Measurements from ENCODE around the gene NRXN2.
"Not testable (repeated sequence)": the region's sequence is repeated elsewhere in the genome, so short reads cannot be mapped to it uniquely, and the experiment has no call there.

The NRXN2 gene

DNA sequence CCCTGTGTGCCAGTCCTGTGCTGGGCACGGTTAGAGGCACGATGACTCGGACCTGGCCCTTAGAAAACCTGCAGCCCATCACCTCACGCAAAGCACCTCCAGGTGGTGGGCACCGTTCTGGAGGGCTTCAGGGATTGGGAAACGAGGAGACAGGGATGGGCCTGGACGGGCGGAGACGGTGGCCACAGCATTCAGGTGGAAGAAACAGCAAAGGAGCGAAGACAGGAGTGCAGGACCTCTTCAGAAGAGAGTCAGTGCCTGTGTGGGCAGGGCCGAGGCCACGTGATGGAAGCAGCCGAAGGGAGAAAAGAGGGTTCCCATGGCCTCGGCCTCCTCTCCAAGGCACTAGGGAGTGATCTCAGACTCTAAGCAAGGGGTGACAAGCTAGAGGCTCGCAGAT is 140.1 kb downstream of the NRXN2 start:
- no peak for DNase-seq

DNA sequence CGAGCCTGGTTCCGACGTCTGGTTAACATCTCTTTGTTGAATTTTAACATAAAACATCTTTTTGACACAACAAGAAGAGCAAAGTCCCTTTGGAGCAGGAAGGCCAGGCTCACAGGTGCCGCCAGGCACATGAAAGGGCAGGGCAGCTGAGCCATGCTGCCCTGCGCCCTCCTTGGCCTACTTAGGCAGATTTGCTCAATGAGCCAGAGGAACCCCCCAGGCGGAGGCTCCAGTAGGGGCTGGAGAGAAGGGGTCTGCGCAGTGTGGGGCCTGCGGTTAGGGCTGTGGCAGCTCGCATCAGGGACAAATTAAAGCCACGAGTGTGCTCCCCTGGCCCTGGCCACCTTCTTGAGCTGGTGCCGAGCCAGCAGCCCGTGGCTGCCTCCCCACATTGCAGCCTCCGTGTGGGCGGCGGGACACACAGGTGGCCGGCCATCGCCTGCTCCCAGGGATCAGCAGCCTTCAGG is 141.9 kb downstream of the NRXN2 start:
- DNase-seq: no peak

DNA sequence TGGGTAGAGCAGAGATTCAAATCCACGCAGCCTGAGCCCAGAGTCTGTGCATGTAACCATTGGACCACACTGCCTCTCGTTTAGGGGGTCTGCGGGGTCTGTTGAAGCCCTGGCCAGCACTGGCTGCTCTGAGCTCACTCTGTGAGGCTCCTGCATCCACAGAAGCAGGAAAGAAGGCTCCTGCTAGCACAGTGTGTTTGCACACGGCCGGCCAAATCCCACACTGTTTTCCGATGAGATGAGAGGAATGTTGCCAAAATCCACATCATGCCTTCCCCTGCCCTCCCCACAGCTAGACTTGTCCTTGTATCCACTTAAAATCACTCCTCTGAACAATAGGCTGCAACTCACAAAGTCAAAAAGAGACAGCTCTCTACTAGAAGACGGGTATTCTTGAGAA is 142.6 kb downstream of the NRXN2 start:
- no peak for DNase-seq

DNA sequence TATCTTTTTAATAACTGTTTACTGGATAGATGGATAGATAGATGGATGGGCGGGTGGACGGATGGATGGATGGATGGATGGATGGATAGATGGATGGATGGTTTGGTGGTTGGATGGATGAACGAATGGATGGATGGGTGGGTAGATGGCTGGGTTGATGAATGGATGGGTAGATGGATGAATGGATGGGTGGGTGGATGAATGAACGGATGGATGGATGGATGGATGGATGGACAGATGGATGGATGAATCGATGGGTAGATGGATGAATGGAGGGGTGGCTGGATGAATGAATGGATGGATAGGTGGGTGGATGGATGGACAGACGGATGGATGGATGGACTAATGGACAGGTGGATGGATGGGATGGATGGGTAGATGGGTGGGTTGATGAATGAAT is 145.8 kb downstream of the NRXN2 start:
- DNase-seq: no peak

DNA sequence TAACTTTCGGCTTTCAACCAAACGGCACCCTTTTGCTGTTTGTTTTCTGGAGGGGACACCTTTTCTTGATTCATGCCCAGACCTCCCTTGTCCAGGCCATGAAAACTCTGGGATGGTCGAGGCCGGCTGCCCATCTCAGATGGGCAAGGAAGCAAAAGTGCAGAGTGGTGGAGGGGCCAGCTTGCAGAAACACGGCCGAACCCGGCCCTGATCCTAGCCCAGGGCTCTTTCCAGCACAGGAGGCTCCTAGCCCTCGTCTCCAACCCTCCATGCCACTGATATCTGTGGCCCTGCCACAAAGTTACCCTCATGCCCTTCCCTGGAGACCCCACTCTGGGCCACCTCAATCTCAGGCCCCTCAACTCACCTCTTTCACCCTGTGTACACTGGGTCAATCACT is 150.9 kb downstream of the NRXN2 start:
- DNase-seq: no peak

DNA sequence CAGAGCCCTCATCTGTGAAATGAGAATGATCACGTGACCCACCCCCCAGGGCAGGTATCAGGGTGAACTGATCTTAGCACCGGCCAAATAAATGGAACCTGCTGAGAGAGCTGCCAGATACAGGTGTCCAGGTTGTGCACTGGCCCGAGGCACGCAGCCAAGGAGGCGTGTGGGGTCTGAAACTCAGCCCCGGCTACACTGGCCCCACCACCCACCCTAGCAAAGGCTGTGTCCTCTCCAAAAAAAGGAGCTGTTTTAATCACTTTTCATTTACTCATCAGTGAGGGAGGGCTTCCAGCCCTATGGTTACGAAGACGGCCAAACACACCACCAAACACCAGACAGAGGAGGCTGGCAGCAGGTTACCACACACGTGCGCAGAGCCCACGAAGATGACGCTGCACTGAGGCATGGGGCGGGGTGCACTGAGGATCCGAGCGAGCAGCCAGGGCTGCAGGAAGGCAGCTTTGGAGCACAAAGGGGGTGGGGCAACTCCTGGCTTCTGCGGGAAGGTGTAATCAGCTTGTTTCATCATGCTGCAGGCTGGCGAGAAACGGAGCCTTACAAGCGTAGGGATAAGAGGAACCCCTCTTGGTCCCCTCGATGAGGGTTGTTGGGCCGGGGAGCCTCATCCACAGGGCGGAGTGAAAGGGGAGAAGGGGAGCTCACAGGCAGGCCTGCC is 151.4 kb downstream of the NRXN2 start:
- no peak for DNase-seq

DNA sequence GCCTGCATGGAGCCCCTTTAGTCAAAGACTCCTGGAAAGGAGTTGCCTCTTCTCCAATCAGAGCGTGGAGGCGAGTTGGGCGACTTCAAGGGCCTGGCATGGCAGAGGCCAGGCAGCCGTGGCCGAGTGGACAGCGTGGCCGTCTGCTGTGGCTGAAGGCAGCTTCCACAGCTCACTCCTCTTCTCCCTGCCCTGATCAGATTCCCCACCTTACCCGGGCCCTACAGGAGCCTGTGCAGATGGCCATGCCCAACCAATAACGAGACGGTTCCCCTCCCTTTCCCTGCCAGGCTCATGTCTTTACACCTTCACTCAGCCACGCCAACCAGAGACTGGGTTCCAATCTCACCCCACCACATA is 152.0 kb downstream of the NRXN2 start:
- DNase-seq: no peak

DNA sequence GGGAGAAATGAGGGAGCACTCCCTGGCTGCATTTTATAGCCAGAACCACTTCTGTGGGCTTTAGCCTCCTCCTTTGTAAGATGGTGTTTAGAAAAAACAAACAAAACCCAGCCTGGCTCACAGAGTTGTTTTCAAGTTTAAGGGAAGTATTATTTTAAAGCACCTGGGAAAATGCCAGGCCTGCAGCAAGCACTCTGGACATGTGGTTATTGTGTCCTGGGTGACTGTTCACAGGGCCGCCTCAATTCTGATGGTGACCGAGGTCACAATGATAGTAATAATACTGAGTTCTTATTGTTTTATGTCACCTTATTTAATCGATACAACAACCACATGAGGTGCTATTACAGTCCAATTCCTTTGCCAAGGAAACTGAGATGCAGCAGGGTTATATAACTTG is 152.7 kb downstream of the NRXN2 start:
- DNase-seq: no peak

DNA sequence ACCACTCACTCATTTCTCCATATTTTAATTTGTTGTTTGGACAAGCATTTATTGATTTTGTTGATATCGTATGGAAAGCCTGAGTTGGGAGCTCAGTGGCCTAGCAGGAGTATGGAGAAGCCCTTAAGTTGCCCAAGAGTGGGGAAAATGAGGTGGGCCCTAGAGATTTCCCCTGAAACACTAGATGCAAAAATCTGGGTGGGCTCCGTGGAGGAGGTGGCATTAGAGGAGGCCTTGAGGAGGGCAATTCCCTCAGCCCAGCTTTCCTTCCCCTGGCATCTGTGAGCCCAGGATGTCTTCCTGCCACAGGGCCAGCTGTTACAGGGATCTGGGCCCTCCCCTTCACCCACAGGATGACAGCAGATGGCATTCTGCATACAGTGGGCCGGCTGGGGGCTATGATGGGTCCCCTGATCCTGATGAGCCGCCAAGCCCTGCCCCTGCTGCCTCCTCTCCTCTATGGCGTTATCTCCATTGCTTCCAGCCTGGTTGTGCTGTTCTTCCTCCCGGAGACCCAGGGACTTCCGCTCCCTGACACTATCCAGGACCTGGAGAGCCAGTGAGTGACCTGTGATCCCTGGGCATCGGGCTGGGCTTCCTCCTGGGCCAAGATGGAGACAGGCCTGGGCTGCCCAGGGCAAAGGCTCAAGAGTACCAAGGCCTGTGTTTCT is 153.6 kb downstream of the NRXN2 start:
- no peak for DNase-seq

DNA sequence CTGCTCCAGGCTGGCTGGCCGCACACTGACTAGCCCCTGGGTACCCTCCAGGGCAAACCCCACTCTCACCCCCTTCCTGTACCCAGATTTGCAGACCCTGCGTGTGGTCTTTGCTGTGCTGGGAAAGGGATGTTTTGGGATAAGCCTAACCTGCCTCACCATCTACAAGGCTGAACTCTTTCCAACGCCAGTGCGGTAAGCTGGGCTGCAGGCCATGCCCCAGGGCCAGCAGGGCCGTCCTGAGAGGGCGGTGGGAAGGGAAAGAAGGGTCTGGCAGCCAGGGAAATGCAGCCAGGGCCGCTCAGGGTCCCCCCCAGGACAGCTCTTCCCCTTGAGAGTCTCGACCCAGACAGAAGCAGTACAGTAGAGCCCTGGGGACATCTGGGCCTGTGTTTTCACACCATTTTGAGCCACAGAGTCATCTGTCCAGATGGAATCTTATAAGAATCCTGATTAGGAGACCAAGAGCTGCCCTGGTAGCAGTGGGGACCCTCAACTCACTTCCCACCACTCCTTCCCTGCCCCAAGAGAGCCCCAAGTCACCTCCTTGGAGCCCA is 154.3 kb downstream of the NRXN2 start:
- no peak for DNase-seq

DNA sequence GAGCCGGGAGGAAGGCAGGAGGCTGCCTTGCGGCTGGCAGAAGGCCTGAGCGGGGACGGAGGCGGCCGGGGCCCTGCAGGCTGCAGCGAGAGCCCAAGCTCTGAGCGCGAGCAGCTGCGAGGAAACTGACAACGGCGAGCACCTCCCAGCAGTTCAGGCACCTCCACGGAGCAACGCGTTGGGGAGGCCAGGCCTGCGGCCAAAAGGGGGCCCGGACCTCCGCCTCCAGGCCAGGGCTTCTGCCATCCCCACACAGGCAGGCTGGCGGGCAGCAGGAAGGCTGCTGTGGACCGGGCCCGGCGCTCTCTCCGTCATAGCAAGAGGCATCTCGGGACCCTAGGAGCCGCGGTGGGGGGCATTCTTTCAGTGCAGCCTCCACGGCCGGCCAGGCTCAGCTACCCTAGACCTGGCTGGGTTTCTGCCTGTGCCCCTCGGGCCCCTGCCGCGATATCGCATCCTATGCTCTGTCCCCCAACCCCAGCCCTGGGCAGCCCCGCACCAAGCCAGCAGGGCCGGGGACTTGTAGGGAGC is 154.9 kb downstream of the NRXN2 start:
- no peak for DNase-seq

DNA sequence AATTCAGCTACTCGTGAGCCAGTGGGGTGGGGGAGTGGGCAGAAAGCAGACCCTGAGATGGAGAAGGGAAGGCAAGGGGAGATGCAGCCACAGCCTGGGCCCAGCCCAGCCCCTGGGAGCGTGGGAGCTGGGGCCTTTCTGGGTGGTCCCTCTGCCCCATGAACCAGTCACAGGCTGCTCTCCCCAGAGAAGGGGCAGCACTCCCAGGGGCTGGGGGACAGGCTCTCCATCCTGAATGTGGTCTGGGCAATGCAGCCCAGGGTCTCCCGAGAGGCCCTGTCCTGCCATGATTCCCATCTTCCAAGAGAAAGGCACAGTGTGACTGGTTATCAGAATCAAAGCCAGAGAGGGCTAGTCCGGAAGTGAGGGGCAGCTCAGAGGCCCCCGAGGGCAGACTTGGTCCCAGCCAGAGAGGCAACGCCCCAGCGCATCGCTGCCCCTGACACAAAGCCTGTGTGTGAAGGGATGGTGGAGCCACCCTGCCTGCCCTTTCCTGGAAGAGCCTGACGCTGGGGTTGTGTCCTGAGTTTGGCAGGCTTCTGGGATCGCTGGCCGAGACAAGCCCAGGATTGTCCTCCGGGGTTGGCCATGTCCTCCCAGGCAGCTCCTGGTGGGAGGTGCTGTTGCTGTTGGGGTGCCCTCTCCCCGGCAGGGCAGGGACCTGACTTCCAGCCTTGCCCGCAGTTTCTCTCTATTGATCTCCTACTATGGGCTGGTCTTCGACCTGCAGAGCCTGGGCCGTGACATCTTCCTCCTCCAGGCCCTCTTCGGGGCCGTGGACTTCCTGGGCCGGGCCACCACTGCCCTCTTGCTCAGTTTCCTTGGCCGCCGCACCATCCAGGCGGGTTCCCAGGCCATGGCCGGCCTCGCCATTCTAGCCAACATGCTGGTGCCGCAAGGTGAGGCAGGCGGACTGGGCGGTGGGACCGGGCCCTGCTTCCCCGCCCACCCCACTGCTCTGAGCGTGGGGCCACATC is 155.8 kb downstream of the NRXN2 start:
- no peak for DNase-seq

DNA sequence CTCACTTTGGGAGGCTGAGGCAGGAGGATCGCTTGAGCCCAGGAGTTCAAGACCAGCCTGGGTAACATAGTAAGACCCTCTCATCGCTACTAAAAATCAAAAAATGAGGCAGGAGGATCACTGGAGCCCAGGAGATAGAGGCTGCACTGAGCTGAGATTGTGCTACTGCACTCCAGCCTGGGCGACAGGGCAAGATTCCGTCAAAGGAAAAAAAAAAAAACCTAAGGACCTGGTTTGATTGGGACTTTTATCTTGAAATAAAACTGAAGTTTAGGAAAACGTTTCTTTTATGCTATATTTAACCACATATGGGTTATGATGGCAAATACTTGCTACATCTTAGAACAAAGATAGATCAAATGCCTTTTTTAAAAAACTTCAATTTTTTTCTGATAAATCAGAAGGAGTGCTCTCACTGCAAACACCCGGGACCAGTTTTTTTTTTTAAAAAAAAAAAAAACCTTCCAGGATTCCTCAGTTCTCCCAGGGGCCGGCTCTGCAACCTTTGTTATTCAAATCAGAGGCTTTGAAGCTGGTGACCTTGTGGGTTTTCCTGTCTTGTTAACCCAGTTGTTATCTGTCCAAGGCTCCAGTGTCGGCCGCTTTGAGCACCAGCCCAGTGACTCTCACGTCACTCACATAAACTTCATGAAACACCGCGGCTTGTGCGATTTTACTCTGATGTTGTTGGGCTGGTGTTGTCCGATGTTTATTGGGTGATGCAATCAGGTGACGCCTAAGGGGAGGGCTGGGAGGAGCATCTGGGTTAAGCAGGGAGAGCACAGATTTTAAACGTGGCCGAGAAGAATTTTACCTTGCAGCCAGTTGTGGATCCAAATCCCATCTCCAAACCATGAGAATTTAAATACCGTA is 156.7 kb downstream of the NRXN2 start:
- DNase-seq: peak; percentile 73

DNA sequence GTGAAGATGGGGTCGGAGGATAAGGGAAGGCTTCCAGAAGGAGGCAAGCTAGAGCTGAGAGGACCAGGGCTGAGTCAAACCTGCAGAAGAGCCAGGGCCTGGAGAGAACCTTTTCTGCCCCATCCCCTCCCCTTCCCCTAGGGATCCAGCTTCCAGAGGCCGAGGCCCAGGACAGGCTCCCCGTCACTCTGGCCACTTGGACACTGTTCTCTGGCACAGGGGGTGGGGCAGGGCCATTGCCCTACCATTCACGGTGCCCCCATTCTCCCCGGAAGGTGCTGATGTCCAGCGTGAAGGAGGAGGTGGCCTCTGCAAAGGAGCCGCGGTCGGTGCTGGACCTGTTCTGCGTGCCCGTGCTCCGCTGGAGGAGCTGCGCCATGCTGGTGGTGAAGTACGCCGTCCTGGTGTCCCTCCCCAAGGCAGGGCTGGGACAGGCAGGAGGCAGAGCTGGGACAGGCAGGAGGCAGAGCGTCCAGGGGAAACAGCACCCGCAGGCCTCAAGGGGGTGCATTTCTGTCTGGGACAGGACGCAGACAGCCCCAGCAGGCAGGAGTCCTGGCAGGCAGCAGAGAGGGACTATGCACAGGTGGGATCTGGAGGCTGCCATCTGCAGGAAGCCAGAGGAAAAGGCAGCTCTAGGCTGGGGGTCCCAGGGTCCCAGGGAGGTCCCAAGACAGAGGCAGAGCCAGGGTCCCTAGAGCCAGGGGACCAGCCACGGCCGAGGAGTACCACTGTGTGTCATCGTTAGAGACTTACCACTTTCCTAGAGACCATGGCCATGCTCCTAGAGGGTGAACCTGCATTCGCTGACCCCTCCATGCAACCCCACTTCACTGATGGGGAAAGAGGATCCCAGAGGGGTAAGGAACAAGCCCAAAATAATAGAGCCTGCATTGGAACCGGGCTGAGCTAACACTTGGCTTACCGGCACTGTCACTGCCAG is 157.8 kb downstream of the NRXN2 start:
- DNase-seq: no peak

DNA sequence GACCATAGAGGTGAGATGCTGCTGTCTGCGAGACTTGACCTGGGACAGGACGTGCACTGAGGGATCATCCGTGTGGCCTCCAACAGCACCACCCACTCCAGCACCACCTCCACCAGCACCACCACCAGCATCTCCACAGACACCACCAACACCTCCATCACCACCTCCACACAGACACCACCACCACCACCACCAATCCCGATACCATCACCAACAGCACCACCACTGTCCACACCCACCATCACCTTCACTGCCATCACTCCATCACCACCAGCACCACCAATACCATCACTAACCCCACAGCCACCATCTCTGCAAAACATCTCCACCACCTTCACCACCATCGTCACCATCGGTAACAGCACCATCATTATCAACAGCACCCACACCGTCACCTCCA is 158.6 kb downstream of the NRXN2 start:
- DNase-seq: no peak

DNA sequence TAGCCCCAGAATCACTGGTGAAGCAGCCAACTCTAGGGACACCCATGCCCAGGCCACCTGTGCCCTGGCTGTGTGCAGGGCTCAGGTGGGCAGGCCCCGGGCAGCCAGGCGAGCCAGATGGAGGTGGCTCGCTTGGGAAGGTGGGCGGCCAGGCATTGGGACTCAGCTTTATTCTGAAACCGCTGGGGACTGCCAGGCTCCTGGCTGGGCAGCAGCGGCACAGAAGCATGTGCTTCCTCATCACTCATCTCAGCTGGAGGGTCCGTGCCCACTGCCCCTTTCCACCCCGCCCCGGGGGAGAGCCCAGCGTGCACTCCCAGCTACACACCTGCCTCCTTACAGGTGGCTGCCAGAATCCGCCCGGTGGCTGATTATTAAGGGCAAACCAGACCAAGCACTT is 159.0 kb downstream of the NRXN2 start:
- no peak for DNase-seq

DNA sequence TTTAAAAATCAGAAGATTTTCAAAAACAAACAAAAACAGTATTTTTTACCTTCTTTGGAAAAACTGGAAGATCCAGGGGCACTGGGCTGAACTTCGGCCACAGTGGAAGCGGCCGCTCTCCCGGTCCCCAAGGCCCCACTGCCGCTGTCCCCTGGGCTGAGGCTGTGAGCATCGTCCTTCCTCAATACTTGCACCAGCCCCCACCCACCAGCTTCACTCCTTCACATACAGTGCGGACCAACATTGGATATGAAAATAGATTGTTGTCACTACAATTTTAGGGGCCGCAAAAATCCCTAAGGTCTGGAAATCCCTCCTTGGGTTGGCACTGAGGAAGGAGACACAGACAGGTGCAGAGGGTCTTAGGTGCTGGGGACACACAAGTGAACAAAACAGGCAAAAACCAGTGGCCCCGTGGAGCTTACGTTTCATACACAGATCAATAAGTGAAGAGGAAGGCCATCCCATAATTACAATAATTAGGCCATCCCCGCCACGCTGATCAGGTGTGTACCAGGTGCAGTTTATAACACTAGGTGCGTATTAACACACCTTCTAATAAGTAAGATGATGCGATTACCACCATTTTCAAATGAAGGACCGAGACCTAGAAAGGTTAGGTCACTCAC is 160.2 kb downstream of the NRXN2 start:
- DNase-seq: no peak

DNA sequence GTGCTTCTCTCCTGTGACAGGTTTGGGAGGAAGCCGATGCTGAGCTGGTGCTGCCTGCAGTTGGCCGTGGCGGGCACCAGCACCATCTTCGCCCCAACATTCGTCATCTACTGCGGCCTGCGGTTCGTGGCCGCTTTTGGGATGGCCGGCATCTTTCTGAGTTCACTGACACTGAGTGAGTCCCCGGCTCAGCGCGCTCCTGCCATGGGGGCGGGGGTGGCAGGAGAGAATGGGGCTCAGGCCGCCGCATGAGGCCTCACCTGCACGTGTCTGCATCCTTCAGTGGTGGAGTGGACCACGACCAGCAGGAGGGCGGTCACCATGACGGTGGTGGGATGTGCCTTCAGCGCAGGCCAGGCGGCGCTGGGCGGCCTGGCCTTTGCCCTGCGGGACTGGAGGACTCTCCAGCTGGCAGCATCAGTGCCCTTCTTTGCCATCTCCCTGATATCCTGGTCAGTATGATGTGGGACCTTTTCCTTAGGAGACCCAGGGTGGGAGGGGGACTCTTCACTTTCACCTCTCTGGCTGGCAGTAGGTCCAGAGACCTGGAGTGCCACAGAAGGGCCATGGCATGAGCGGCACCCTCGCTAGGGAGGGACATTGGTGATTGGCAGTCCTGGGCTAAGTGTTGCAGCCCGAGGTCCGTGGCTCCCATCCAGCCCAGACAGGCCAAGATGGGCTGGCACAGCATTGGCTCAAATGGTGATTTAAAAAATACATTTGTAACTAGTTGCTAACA is 160.8 kb downstream of the NRXN2 start:
- DNase-seq: no peak

DNA sequence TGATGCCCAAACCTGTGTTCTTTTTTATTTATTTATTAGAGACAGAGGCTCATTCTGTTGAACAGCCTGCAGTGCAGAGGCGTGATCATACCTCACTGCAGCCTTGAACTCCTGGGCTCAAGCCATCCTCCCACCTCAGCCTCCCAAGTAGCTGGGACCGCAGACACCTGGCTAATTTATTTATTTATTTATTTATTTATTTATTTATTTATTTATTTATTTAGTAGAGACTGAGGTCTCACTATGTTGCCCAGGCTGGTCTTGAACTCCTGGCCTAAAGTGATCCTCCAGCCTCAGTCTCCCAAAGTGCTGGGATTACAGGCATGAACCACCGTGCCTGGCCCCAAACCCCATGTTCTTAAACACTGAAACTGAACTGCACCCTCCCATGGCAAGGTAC is 161.6 kb downstream of the NRXN2 start:
- DNase-seq: not testable (repeated sequence)

DNA sequence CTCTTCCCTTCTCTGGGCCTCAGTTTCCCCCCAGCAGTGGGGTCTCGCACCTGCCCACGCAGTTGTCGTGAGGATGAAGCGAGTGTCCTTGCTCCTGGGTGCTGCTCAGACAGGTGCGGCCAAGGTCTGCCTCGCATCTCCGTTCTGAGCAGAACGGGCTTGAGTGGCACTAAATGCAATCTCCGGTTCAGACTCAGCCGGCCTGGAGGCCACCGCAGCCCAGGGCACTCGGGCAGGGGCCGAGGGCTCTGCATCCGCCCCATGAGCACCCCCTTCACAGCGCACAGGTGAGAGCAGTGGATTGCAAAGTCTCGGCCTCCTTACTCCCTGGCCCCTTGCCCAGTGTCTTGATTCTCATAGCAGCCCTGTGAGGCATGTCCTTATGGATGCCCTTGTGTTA is 162.1 kb downstream of the NRXN2 start:
- DNase-seq: no peak

Data from DMS153 (cell line).